Measurements from ENCODE around the gene SPATA16.
"Not testable (repeated sequence)": the region's sequence is repeated elsewhere in the genome, so short reads cannot be mapped to it uniquely, and the experiment has no call there.

The SPATA16 gene

GRCh38 chr3:172869784-172870518 is 271.1 kb downstream of the SPATA16 start:
- no peak for TF ChIP-seq CTCF (IDR thresholded peaks at IDR 0.05; ENCODE audit: borderline replicate concordance, insufficient read depth, low read depth, low read length)
- no peak overlapping the region for H3K4me3 ChIP-seq (ENCODE audit: low read depth, low read length)

- no peak overlapping the region for H3K4me3 ChIP-seq (ENCODE audit: low read depth, low read length)
- TF ChIP-seq CTCF (IDR thresholded peaks at IDR 0.05; ENCODE audit: borderline replicate concordance, insufficient read depth, low read depth, low read length), result no peak
Observed at GRCh38 chr3:172869368-172869771, 271.7 kb downstream of the SPATA16 start.

GRCh38 chr3:172868582-172869200 is 272.3 kb downstream of the SPATA16 start:
- no peak for TF ChIP-seq CTCF (IDR thresholded peaks at IDR 0.05; ENCODE audit: borderline replicate concordance, insufficient read depth, low read depth, low read length)
- H3K4me3 ChIP-seq (ENCODE audit: low read depth, low read length), result no peak overlapping the region

- H3K4me3 ChIP-seq (ENCODE audit: low read depth, low read length), result not testable (repeated sequence)
Observed at GRCh38 chr3:172866726-172867350, 274.2 kb downstream of the SPATA16 start.

- TF ChIP-seq CTCF (IDR thresholded peaks at IDR 0.05; ENCODE audit: borderline replicate concordance, insufficient read depth, low read depth, low read length), result no peak
Observed at GRCh38 chr3:172859041-172859440, 282.0 kb downstream of the SPATA16 start.

GRCh38 chr3:172856795-172857742 is 284.0 kb downstream of the SPATA16 start:
- H3K4me3 ChIP-seq (ENCODE audit: low read depth, low read length), result no peak overlapping the region
- no peak for TF ChIP-seq CTCF (IDR thresholded peaks at IDR 0.05; ENCODE audit: borderline replicate concordance, insufficient read depth, low read depth, low read length)

More at GRCh38 chr3:172859041-172859440, 282.0 kb downstream of the SPATA16 start:
- no peak overlapping the region for H3K4me3 ChIP-seq (ENCODE audit: low read depth, low read length)

GRCh38 chr3:172855037-172855436 is 286.0 kb downstream of the SPATA16 start:
- TF ChIP-seq CTCF (IDR thresholded peaks at IDR 0.05; ENCODE audit: borderline replicate concordance, insufficient read depth, low read depth, low read length), result no peak
- no peak overlapping the region for H3K4me3 ChIP-seq (ENCODE audit: low read depth, low read length)
